ENCODE data around the gene NCS1.

- TF ChIP-seq POLR2AphosphoS5 (IDR thresholded peaks at IDR 0.05) (no peak), CTCF (IDR thresholded peaks at IDR 0.05) (no peak), POLR2A (IDR thresholded peaks at IDR 0.05; ENCODE audit: low read depth) (no peak), EP300 (IDR thresholded peaks at IDR 0.05) (no peak)
Measured at GRCh38 chr9:130197386-130197785, 25.2 kb downstream of the NCS1 start.

Measured in esophagus muscularis mucosa (tissue), 4 donors.